ENCODE measurements around the gene MAML2. TPM values are rescaled to one million over a fixed set of nuclear protein-coding genes. Genes with fewer than 3 reads are reported as not detected.

The MAML2 gene
- total and polyA plus RNA-seq, 2 of the 8 experiments (the other 6 are each of a cell fraction or from before 2014, with no cell fraction given), result 3.8 to 6.6 TPM

GRCh38 chr11:96317985-96318384, 25.0 kb downstream of the MAML2 start:
- Histone ChIP-seq H3K27me3 (replicated peaks in 1 of 4; ENCODE audit: control insufficient read depth in 3 of 4, extremely low read depth in 1 of 4, insufficient read depth in 3 of 4, low read length in 3 of 4) (no peaks in the 10 kb centered on the region), H3K23me2 (ENCODE audit: low read depth, low read length) (no peaks in the 10 kb centered on the region), H4K20me1 (replicated peaks in 1 of 2; ENCODE audit: control insufficient read depth in 1 of 2, insufficient read depth in 2 of 2, low read length in 2 of 2) (no peaks in the 10 kb centered on the region), H2BK5ac (ENCODE audit: low read depth, low read length) (no peak overlapping the region), H4K5ac (ENCODE audit: insufficient read length, low read depth, low read length) (no peak overlapping the region), H2BK12ac (ENCODE audit: low read depth, low read length) (no peak overlapping the region), H3K79me1 (ENCODE audit: low read depth, low read length) (no peaks in the 10 kb centered on the region; the same call in 1 of the 2 replicates), H3K36me3 (ENCODE audit: control insufficient read depth in 2 of 4, insufficient read depth in 4 of 4, low read length in 3 of 4) (no peaks in the 10 kb centered on the region), H3K27ac (ENCODE audit: low read depth, low read length) (no peak overlapping the region), H3K4me3 (ENCODE audit: extremely low read depth in 1 of 4, insufficient read depth in 2 of 4, low read depth in 3 of 4, low read length in 4 of 4) (no peak overlapping the region), H3K14ac (ENCODE audit: insufficient read length) (no peak overlapping the region), H3K9me3 (ENCODE audit: insufficient read depth in 2 of 2, low read depth in 1 of 2, low read length in 1 of 2) (peaks cover 0 to 3% of the 10 kb centered on the region in 2 experiments; a peak in 1 of 4 replicates), H3K4me2 (ENCODE audit: insufficient read depth in 1 of 2, low read depth in 2 of 2, low read length in 2 of 2) (no peak overlapping the region), H3K23ac (ENCODE audit: insufficient read length) (no peak overlapping the region), H3K4ac (replicated peaks; ENCODE audit: insufficient read length, low read depth, low read length) (no peak overlapping the region), H3K56ac (replicated peaks; ENCODE audit: insufficient read length, low read depth, low read length) (no peak overlapping the region), H3K4me1 (replicated peaks in 1 of 4; ENCODE audit: control insufficient read depth in 3 of 4, insufficient read depth in 4 of 4, low read length in 3 of 4) (peaks cover 0 to 10% (median 4%) of the 10 kb centered on the region in 4 experiments; a peak in 2 of 7 replicates), H2BK120ac (replicated peaks; ENCODE audit: low read depth, low read length) (no peak overlapping the region), H3K79me2 (ENCODE audit: control insufficient read depth in 1 of 2, insufficient read depth in 2 of 2, low read length in 2 of 2) (no peaks in the 10 kb centered on the region), H2AK5ac (ENCODE audit: low read depth, low read length) (no peak overlapping the region), H3K9ac (replicated peaks in 1 of 4; ENCODE audit: extremely low read depth in 1 of 4, low read depth in 3 of 4, low read length in 3 of 4) (no peak overlapping the region), H2AFZ (ENCODE audit: low read length) (no peak overlapping the region), H4K8ac (ENCODE audit: extremely low read depth, insufficient read depth, low read length) (no peak overlapping the region), H2BK15ac (ENCODE audit: low read length) (no peak overlapping the region), H3K18ac (ENCODE audit: extremely low read depth, low read length) (no peak overlapping the region), H2BK20ac (ENCODE audit: low read length) (no peak overlapping the region), H4K91ac (replicated peaks; ENCODE audit: insufficient read length, low read length) (no peak overlapping the region)
- DNase-seq (ENCODE audit: low read depth in 1 of 2, low spot score in 2 of 2) (no peak), FAIRE-seq (no peak)
- ChIA-PET POLR2A (ENCODE audit: partially characterized antibody) (no interaction called here), CTCF (ENCODE audit: partially characterized antibody) (interaction anchor here (1.0 to 1.7 kb wide), 3 partner anchors 20 to 263 kb away, joined by 3 to 5 read pairs (median 3); no protein-coding TSS in a partner anchor)
- 89% methylated on average over 2 of the region's 2 CpGs; no CpG with 5 or more reads in 1 of the 2 experiments for WGBS, 2 experiments (ENCODE audit: extremely low coverage in 1 of 2, insufficient coverage in 1 of 2, insufficient read length in 1 of 2, insufficient replicate concordance in 2 of 2, low coverage in 1 of 2, low lambda C conversion rate in 2 of 2, missing lambda C conversion rate in 1 of 2)
- TF ChIP-seq SAP30 (IDR thresholded peaks at IDR 0.05; ENCODE audit: insufficient read depth, insufficient replicate concordance, low read length) (no peak), SIX5 (IDR thresholded peaks at IDR 0.05; ENCODE audit: low read depth, low read length) (no peak), KDM1A (IDR thresholded peaks at IDR 0.05; ENCODE audit: borderline replicate concordance, low read length) (no peak), CBX5 (IDR thresholded peaks at IDR 0.05; ENCODE audit: low read depth, low read length) (no peak), BACH1 (IDR thresholded peaks at IDR 0.05; ENCODE audit: low read length) (no peak), SRF (IDR thresholded peaks at IDR 0.05; ENCODE audit: low read depth, low read length) (no peak), RBBP5 (IDR thresholded peaks at IDR 0.05; ENCODE audit: borderline replicate concordance, low read depth, low read length) (no peak), NRF1 (IDR thresholded peaks at IDR 0.05; ENCODE audit: low read depth, low read length) (no peak), EZH2 (IDR thresholded peaks at IDR 0.05; ENCODE audit: low read depth, low read length, severe bottlenecking) (no peak), SP2 (IDR thresholded peaks at IDR 0.05; ENCODE audit: low read length) (no peak), TAF1 (IDR thresholded peaks at IDR 0.05; ENCODE audit: low read depth, low read length) (no peak), TCF12 (IDR thresholded peaks at IDR 0.05; ENCODE audit: low read depth, low read length) (no peak), SUZ12 (IDR thresholded peaks at IDR 0.05; ENCODE audit: low read length) (no peak), SP1 (IDR thresholded peaks at IDR 0.05; ENCODE audit: low read depth, low read length) (no peak), RNF2 (IDR thresholded peaks at IDR 0.05; ENCODE audit: borderline replicate concordance, low read depth, low read length, missing control alignments, poor library complexity, severe bottlenecking) (no peak)
